HG03469 (cell line): ENCODE measurements around the gene PA2G4.
"Not testable (repeated sequence)": the region's sequence is repeated elsewhere in the genome, so short reads cannot be mapped to it uniquely, and the experiment has no call there.

Source experiments
- ATAC-seq: cut with Tn5 transposase; IDR thresholded peaks from one replicate; pipeline ENCODE4 v1.9.1; 2021; ENCODE audit warnings: mild to moderate bottlenecking, moderate library complexity, moderate number of reproducible peaks; ENCODE audit not compliant: unreplicated experiment

The PA2G4 gene

DNA sequence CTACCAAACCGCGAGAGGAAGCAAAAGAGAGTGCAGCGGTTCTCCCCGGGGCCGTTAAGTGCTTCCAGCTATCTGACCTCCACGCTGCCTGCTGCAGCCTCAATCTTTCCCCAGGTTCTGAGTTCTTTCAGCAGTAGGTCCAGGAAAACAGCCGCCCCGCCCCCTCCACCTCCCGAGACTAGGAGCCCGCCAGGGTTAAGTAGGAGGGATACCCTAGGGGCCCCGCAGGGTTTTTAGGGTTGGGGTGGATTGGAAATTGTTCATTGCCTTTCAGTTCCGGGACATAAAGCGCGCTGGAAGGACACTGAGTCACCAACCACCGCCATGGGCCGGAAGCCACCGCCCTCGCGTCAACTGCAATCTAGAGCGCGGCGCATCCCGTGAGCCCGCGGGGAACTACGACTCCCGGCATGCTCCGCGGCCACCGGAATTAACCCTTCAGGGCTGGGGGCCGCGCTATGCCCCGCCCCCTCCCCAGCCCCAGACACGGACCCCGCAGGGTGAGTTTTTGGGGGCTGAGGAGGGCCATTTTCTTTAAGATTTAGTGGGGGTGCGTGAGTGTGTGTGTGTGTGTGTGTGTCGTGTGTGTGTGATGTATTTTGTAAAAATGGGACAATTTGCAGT is 47.9 kb downstream of the PA2G4 start, which contains the start of gene MYL6B:
Gene MYL6B (plus strand): TSS at position 456 of the 624 bp plus-strand sequence. CDS start 1,332 bp downstream, outside the sequence.
- ATAC-seq = peak; percentile 73

GRCh38 chr12:56152756-56153677 is 48.7 kb downstream of the PA2G4 start:
- ATAC-seq = no peak

- no peak for ATAC-seq
These were observed 49.3 kb downstream of the PA2G4 start for GRCh38 chr12:56153678-56154065.

GRCh38 chr12:56154246-56154771 is 50.0 kb downstream of the PA2G4 start:
- ATAC-seq = no peak

- no peak for ATAC-seq
These were observed 50.5 kb downstream of the PA2G4 start for GRCh38 chr12:56154818-56155217.

GRCh38 chr12:56155256-56155845 is 51.0 kb downstream of the PA2G4 start:
- ATAC-seq = no peak

- ATAC-seq = not testable (repeated sequence)
These were observed 52.3 kb downstream of the PA2G4 start for GRCh38 chr12:56156464-56157200.

GRCh38 chr12:56157201-56158028 is 53.1 kb downstream of the PA2G4 start:
- peak; percentile 14 for ATAC-seq

- peak; percentile 48 for ATAC-seq
These were observed 53.9 kb downstream of the PA2G4 start, which contains the start of gene MYL6 for GRCh38 chr12:56158029-56158925. Gene MYL6, plus strand, starts transcription at chr12:56158359. Its CDS starts 43 bp downstream, at chr12:56158402.

DNA sequence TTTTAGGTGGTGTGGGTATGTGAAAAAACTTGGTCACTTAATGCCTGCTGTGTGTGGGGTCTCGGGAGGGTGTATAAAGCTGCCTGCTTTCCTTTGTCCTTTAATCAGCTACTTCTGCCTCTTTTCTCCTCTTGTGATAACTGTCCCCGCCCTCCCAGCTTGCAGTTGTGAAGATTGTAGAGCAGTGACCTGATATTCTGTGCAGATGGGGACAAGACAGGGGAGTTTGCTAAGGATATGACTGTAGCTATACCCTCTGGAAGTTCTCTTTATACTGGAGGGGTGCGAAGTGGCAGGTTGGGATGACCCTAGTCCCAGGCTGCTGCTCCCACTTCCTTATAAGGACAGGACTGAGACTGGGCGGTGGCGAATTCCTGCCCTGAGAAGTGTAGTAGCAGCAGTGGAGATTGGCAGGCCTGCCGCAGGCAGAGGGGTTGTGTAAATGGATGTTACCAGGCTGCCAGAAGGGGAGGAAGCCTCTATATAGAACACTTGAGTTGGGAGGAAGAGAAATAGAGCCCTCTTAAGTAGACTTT is 54.6 kb downstream of the PA2G4 start:
- ATAC-seq = no peak

- ATAC-seq = no peak
These were observed 55.3 kb downstream of the PA2G4 start for GRCh38 chr12:56159482-56160192.

DNA sequence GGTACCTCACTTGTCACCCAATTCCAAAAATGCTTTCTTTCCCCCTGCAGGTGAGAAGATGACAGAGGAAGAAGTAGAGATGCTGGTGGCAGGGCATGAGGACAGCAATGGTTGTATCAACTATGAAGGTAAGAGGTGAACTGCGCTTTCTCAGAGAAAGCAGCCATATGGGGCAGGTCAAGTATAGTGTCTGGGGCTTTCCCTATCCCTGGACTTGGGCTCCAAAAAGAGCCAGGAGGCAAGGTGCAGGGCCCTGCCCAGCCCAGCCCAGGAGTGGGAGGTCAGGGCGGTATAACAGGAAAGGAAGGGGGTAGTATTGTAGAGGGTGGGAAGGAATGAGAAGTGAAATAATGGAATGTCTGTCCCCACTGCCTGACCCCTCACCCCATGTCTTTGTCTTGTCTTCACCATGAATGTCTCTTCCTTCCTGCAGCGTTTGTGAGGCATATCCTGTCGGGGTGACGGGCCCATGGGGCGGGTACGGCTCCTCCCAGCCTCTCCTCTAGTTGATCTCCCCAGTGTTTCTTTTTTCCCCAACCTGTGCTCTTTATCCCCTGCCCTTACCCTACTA is 55.9 kb downstream of the PA2G4 start:
- ATAC-seq = no peak

DNA sequence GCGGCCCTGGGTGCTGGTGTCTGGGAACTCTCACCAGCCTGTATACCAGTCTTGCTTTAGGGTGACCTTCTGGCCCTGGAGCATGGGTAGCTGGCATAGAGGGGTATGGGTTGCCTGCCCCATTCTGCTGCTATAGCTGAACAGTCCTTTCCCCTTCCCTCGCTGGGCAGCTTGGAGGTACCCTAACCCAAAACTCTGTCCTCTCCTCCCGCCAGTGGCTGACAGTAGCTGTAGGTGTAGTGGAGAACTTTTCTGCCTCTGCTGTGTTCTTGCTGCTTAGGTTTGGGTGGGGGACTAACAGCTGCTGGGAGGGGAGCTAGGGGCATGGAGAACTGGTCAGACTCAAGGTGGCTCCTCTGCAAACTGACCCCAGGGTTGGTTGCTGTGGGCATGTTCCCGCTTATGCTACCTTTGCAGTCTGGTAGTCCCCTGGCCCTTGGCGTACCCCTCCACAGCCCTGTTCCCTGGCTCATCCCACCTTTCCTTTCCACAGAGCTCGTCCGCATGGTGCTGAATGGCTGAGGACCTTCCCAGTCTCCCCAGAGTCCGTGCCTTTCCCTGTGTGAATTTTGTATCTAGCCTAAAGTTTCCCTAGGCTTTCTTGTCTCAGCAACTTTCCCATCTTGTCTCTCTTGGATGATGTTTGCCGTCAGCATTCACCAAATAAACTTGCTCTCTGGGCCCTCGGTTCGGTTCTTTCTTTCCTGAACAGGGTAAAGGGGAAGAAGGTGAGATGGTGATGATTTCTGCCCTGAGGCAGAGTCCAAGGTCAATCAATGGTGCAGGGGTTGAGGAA is 56.7 kb downstream of the PA2G4 start:
- ATAC-seq = no peak

DNA sequence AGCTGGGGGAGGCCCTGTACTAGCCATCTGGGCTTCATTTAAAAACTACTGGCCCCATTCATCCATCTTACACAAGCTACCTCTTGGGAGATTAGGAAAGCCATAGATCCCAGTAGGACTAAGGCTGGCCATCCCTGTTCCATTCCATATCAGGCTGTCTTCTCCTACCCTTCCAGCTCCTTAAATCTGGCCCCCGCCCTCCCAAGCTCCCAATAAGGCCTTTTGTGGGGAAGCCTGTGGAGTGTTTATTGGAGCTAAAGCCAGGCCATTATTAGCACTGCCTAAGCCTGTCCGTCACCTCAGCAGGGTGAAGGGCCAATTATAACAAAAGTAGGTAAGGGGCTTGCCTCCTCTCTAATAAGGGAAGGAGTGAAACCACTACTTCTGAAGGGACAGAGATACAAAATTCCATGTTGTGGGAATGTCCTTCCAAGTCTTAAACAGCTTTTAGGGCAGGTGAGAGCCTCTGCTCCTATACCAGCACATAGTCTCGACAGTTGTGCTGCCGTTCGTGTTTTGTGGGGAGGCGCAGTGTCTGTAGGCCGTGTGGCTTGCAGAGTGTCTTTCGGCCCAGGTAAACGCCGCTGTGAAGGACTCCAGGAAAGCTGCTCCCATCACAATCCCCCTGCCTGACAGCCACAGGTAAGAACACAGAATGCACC is 57.5 kb downstream of the PA2G4 start:
- ATAC-seq = no peak

- ATAC-seq = no peak
These were observed 58.3 kb downstream of the PA2G4 start for GRCh38 chr12:56162468-56163290.
